D721Med (cell line): Measurements from ENCODE around the gene AFF3.

Experiments
- DNase-seq: peaks from one replicate; pipeline ENCODE4 v3.0.0; 2011; ENCODE audit warnings: low spot score; ENCODE audit not compliant: insufficient read length
- FAIRE-seq: peaks from 2 replicates; lab custom pipeline; 2011; peaks lifted over from hg19 to GRCh38; lab: Jason Lieb, UNC
- TF ChIP-seq, protein P1 (sequence below): IDR thresholded peaks from 2 replicates; pipeline ENCODE4 v1.5.1; 2012; ENCODE audit warnings: mild to moderate bottlenecking, control low read depth; ENCODE audit not compliant: insufficient read depth; ENCODE audit errors: missing control alignments

AFF3 gene

DNA sequence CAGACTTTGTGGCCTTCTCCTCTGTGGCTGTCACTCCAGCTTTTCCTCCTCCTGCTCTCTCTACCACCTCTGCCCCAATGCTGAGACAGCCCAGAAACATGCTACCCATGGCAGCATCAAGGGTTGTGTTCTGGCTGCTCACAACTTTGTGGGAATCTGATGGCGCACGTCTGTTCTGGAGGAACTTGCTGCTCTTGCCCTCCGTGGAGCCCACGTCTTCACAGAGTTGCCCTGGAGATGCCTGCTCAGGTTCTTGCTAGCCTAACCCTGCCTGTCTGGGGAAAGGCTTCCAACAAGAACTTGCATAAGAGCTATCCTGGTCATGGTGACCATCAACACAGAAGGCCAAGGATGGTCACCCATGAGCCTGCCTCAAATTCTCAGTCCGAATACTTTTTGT lies 237.4 kb downstream of the AFF3 start:
- TF ChIP-seq, protein P1, sequence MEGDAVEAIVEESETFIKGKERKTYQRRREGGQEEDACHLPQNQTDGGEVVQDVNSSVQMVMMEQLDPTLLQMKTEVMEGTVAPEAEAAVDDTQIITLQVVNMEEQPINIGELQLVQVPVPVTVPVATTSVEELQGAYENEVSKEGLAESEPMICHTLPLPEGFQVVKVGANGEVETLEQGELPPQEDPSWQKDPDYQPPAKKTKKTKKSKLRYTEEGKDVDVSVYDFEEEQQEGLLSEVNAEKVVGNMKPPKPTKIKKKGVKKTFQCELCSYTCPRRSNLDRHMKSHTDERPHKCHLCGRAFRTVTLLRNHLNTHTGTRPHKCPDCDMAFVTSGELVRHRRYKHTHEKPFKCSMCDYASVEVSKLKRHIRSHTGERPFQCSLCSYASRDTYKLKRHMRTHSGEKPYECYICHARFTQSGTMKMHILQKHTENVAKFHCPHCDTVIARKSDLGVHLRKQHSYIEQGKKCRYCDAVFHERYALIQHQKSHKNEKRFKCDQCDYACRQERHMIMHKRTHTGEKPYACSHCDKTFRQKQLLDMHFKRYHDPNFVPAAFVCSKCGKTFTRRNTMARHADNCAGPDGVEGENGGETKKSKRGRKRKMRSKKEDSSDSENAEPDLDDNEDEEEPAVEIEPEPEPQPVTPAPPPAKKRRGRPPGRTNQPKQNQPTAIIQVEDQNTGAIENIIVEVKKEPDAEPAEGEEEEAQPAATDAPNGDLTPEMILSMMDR = no peak
- DNase-seq (no peak), FAIRE-seq (no peak)

DNA sequence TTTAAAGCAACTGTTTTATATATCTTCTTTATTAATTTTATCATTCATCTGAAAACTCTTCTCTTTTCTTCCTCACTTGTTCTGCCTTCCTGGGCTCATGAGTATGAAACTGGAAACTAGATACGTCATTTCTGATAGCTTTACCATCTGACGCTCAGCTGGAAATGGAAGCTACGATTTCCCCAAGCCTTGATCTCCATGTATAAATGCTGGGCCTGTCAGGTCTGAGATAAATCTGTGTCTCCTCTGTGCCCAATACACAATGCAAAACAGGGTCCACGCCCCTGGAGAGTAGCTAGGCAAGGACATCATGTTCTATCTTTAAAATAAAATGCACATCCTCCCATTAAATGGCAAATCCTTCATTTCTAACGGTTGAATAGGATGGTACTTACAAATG lies 238.4 kb downstream of the AFF3 start:
- FAIRE-seq (no peak), DNase-seq (no peak)
- TF ChIP-seq, protein P1 = no peak

DNA sequence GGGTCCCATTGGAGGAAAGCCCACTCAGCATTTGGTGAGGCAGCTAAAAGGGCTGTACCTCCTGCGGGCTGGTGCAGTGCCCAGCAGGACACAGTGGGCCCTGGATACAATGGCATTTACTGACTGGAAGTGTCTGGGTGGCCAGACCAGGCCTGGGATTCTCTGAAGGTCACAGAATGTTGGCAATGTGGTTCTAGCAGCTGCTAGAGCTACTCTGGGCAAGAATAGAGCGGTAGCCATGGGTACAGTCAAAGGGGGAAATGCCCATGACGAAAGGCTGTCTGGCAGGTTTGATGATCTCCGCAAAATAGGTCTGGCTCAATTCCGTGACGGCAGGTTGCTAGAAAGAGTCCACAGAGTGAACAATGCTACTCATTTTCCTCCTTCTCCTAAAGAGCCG lies 241.8 kb downstream of the AFF3 start:
- DNase-seq (no peak), FAIRE-seq (no peak)
- TF ChIP-seq, protein P1 = no peak

DNA sequence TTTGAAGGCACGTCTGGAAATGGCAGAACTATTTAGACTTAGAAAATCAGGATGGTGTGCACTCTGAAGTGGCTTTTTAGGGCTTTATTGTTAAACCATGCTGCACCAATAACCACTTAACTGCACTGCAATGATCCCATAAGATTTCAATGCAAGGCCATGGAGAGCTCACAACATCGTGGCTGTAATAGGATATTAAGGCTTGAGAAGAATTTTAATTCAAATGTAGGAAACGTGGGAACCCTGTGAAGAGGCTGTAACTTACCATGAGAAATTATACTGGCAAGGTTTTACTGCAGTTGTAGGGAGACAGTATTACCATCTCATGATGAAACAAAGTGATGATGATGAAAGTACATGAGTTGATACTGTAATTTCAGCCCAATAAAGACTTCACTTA lies 242.5 kb downstream of the AFF3 start:
- TF ChIP-seq, protein P1 = no peak
- DNase-seq = no peak
- FAIRE-seq = no peak

DNA sequence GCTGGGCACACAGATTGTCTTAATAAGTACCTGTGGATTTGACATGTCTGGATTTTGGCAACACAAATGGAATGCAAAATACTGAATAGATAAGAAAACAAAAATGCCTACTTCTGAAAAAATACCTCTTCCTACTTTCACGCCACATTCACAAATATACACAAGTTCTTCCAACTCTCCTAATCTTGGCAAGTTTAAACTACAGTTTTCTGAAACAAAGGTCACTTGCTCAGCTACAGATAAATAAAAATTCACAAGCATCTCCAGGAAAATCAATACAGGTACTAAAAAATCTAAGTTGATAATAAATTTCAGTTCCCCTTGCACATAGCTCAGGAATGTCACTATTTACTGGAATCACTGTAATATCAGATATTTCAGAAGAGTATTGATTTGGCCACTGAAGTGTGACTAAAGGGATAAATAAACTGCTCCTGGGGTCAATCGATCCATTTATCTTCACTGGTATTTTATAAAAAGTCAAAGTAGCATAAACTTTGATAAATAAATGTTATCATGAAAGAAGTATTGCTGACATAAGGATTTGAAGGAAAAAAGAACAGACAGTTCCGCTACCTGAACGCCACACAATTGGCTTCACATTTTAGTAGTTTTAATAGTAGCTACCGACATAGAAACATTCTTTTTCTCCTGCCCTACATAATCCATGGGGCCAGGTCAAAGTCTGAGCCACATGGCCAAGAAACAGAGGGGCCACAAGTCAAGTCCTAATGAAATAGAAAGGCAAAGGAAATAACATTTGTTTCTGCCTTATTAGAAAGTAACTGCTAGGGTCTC lies 243.1 kb downstream of the AFF3 start:
- DNase-seq (no peak), FAIRE-seq (no peak)
- TF ChIP-seq, protein P1 = no peak

DNA sequence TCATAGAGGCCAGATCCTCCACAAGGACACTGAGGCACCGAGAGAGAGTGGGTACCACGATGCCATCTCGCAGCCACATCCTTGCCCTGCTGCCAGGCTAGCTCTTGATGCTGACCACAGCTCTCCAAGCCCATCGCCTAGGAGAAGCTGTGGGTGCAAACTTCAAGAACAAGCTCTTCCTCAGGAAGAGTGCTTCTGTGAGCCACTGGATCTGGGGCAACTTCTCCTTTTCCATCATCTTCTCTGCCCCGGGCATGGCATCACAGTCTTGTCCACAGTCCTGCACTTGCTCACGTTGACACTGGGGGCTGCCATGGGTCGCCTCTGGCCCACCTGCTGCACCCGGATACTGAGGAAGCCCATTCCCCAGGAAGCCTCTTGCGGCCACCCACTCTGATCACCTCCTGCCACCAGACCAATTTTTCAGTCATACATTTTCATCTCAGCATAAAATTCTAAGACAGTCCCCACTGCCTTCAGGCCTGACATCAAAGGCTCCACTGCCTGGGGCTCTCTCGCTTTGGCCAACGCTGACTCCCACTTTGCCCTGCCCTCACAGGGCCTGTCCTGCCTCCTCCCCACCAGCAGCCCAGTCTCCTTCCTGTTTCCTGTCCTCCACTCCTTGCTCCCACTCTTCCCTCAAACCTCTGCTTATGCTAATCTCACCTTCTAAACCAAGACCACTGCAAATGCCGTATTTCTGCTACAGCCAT lies 243.9 kb downstream of the AFF3 start:
- TF ChIP-seq, protein P1 = no peak
- DNase-seq (no peak), FAIRE-seq (no peak)

DNA sequence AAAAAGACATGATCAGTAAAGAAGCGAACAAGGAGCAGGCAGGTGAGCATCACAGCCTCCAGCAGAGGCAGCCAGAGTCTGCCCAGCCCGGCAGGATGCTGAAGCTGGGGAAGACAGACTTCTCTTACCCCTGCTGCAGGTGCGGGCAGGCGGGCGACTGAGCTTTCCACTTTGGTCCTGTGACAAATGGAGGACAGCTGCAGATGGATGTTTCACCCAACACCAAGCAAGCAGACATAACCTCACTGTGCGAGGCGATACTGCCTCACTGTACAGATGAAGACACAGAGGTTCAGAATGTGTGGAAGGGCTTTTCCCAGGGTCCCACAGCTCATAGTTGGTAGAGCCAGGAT lies 251.0 kb downstream of the AFF3 start:
- no peak for FAIRE-seq
- no peak for DNase-seq
- TF ChIP-seq, protein P1 = no peak
